Body of pancreas (tissue), 4 donors: Measurements from ENCODE around the gene IL1RAPL1. TPM values are rescaled to one million over a fixed set of nuclear protein-coding genes. Genes with fewer than 3 reads are reported as not detected.

Experiments used
- ATAC-seq: fragments of 150-250 bp; one replicate; pipeline ENCODE4 v1.9.1; 2016
- DNase-seq, 4 donors: peaks; one replicate each; pipeline ENCODE4 v3.0.0-alpha.2; 2019
- H3K27ac ChIP-seq, 4 donors: fragments of 200-600 bp; sonication (generic); 1 replicate in 3 of 4; 2 replicates in 1 of 4; pipeline versions ENCODE4 v1.5.1 to v1.6.1; 2016 to 2019; ENCODE audit warnings: mild to moderate bottlenecking in 1 of 4, mixed read lengths in 1 of 4, moderate library complexity in 1 of 4
- H3K27me3 ChIP-seq, 2 donors: fragments of 200-600 bp; sonication (generic); one replicate each; pipeline ENCODE4 v1.6.0; 2016; ENCODE audit warnings: mild to moderate bottlenecking in 1 of 2
- H3K36me3 ChIP-seq, 2 donors: fragments of 200-600 bp; sonication (generic); replicated peaks in 1 of 2; 2 replicates each; pipeline ENCODE4 v1.5.1; 2016; ENCODE audit warnings: low read depth in 2 of 2; ENCODE audit not compliant: insufficient read depth in 1 of 2
- H3K4me1 ChIP-seq: fragments of 200-600 bp; sonication (generic); one replicate; pipeline ENCODE4 v1.6.0; 2016
- H3K4me3 ChIP-seq, 2 donors: fragments of 200-600 bp; sonication (generic); 1 replicate in 1 of 2; 2 replicates in 1 of 2; pipeline ENCODE4 v1.5.1; 2016 to 2019
- H3K9me3 ChIP-seq, 3 donors: fragments of 200-600 bp; sonication (generic); 1 replicate in 2 of 3; 2 replicates in 1 of 3; pipeline ENCODE4 v1.5.1; 2016
- CTCF ChIP-seq, 7 experiments: fragments of 450-650 bp in 4 of 7; fragments of 200-600 bp in 3 of 7; sonication (generic) in 3 of 7; IDR thresholded peaks; one replicate each; pipeline ENCODE4 v1.5.1; 2016 to 2019; ENCODE audit warnings: antibody characterized with exemption in 7 of 7
- POLR2A ChIP-seq, 3 donors: fragments of 450-650 bp; IDR thresholded peaks; one replicate each; pipeline ENCODE4 v1.6.1; 2016; ENCODE audit warnings: antibody characterized with exemption in 3 of 3, mild to moderate bottlenecking in 2 of 3
- whole genome bisulfite sequencing, 2 donors: methylation state at CpG; one replicate each; pipeline ENCODE4 v1.1.5; 2017; 5-methylcytosine and 5-hydroxymethylcytosine counted together
- intact Hi-C: fragments of 100-400 bp; cut with DNase I; formaldehyde crosslinking; loops from one replicate; pipeline ENCODE4 v1.15.1; 2023
- total RNA-seq, 2 donors: library from RNA; depleted of rRNA; stranded (reverse); fragments of >200 nt; gene quantifications; one replicate each; pipeline ENCODE4 v1.1.0, GENCODE V29; 2016

The IL1RAPL1 gene
- total RNA-seq, 2 donors from 2014 or later = 0.26 TPM; not detected in 1

GRCh38 chrX:29834311-29834710 lies 1247.1 kb downstream of the IL1RAPL1 start:
- intact Hi-C loops = no loop called here
- Histone ChIP-seq H3K27ac (no peak overlapping the region), H3K4me3 (no peak overlapping the region), H3K27me3 (no peaks in the 10 kb centered on the region), H3K36me3 (no peaks in the 10 kb centered on the region), H3K9me3 (no peaks in the 10 kb centered on the region), H3K4me1 (no peaks in the 10 kb centered on the region)
- TF ChIP-seq POLR2A (IDR thresholded peaks at IDR 0.05) (no peak), CTCF (IDR thresholded peaks at IDR 0.05) (no peak)
- DNase-seq (no peak), ATAC-seq (no peak)
- WGBS, 2 donors = 60 to 79% methylated on average over 2 of the region's 2 CpGs

- no peak overlapping the region for H3K4me3 ChIP-seq
- H3K27me3 ChIP-seq = no peaks in the 10 kb centered on the region
- H3K4me1 ChIP-seq = no peaks in the 10 kb centered on the region
- no peaks in the 10 kb centered on the region for H3K36me3 ChIP-seq
- H3K9me3 ChIP-seq = no peaks in the 10 kb centered on the region
- H3K27ac ChIP-seq = no peak overlapping the region
- TF ChIP-seq POLR2A (IDR thresholded peaks at IDR 0.05) (no peak), CTCF (IDR thresholded peaks at IDR 0.05) (no peak)
- no peak for DNase-seq
- intact Hi-C loops = no loop called here
- no peak for ATAC-seq
Observed at GRCh38 chrX:29834764-29835163, 1247.5 kb downstream of the IL1RAPL1 start.

GRCh38 chrX:29841750-29842149 lies 1254.5 kb downstream of the IL1RAPL1 start:
- no peak for ATAC-seq
- Histone ChIP-seq H3K9me3 (no peaks in the 10 kb centered on the region), H3K27ac (no peak overlapping the region), H3K4me3 (no peak overlapping the region), H3K4me1 (no peaks in the 10 kb centered on the region), H3K36me3 (no peaks in the 10 kb centered on the region), H3K27me3 (no peaks in the 10 kb centered on the region)
- intact Hi-C loops = no loop called here
- WGBS, 2 donors = 47 to 48% methylated on average over 3 of the region's 3 CpGs
- DNase-seq = no peak
- no peak for TF ChIP-seq POLR2A (IDR thresholded peaks at IDR 0.05)
- TF ChIP-seq CTCF (IDR thresholded peaks at IDR 0.05) = no peak

GRCh38 chrX:29842552-29842951 lies 1255.3 kb downstream of the IL1RAPL1 start:
- no peaks in the 10 kb centered on the region for H3K9me3 ChIP-seq
- 59 to 60% methylated on average over 4 of the region's 4 CpGs for WGBS, 2 donors
- no peaks in the 10 kb centered on the region for H3K36me3 ChIP-seq
- no peaks in the 10 kb centered on the region for H3K27me3 ChIP-seq
- H3K27ac ChIP-seq = no peak overlapping the region
- H3K4me3 ChIP-seq = no peak overlapping the region
- no peak for DNase-seq
- H3K4me1 ChIP-seq = no peaks in the 10 kb centered on the region
- intact Hi-C loops = no loop called here
- ATAC-seq = no peak
- TF ChIP-seq CTCF (IDR thresholded peaks at IDR 0.05) (no peak), POLR2A (IDR thresholded peaks at IDR 0.05) (no peak)

- TF ChIP-seq CTCF (IDR thresholded peaks at IDR 0.05) (no peak), POLR2A (IDR thresholded peaks at IDR 0.05) (no peak)
- H3K27ac ChIP-seq = no peak overlapping the region
- H3K36me3 ChIP-seq = no peaks in the 10 kb centered on the region
- no peaks in the 10 kb centered on the region for H3K9me3 ChIP-seq
- DNase-seq (no peak), ATAC-seq (no peak)
- no peaks in the 10 kb centered on the region for H3K4me1 ChIP-seq
- WGBS, 2 donors = 45 to 52% methylated on average over 4 of the region's 4 CpGs
- H3K4me3 ChIP-seq = no peak overlapping the region
- intact Hi-C loops = no loop called here
- no peaks in the 10 kb centered on the region for H3K27me3 ChIP-seq
Observed at GRCh38 chrX:29851857-29852605, 1264.8 kb downstream of the IL1RAPL1 start.
